SJSA1 (cell line): ENCODE results near the gene NOX5. TPM values are rescaled to one million over a fixed set of nuclear protein-coding genes. Genes with fewer than 3 reads are reported as not detected.
"Not testable (repeated sequence)": the region's sequence is repeated elsewhere in the genome, so short reads cannot be mapped to it uniquely, and the experiment has no call there.

Experiments used
- DNase-seq, 2 experiments: peaks; one replicate each; pipeline ENCODE4 v3.0.0-alpha.2; 2015 to 2020; ENCODE audit warnings: low spot score in 2 of 2, low read depth in 1 of 2
- H3K27ac ChIP-seq: fragments of 250-450 bp; sonication (Bioruptor Pico); 2 replicates; pipeline ENCODE4 v1.5.1; 2020; ENCODE audit warnings: mild to moderate bottlenecking, moderate library complexity
- H3K27me3 ChIP-seq: fragments of 250-450 bp; sonication (Bioruptor Pico); replicated peaks from 2 replicates; pipeline ENCODE4 v1.5.1; 2020; ENCODE audit warnings: mild to moderate bottlenecking, moderate library complexity
- H3K36me3 ChIP-seq: fragments of 250-450 bp; sonication (Bioruptor Pico); 2 replicates; pipeline ENCODE4 v1.5.1; 2020; ENCODE audit warnings: mild to moderate bottlenecking
- H3K4me1 ChIP-seq: fragments of 250-450 bp; sonication (Bioruptor Pico); replicated peaks from 2 replicates; pipeline ENCODE4 v1.6.1; 2021; ENCODE audit warnings: mild to moderate bottlenecking
- H3K4me3 ChIP-seq: fragments of 250-450 bp; sonication (Bioruptor Pico); 2 replicates; pipeline ENCODE4 v1.5.1; 2020; ENCODE audit warnings: mild to moderate bottlenecking
- H3K9me3 ChIP-seq: fragments of 250-450 bp; sonication (Bioruptor Pico); replicated peaks from 2 replicates; pipeline ENCODE4 v1.5.1; 2020; ENCODE audit warnings: mild to moderate bottlenecking
- total RNA-seq: library from RNA; depleted of rRNA; stranded (reverse); fragments of >200 nt; shearing (Covaris generic); gene quantifications from 2 replicates; pipeline ENCODE4 v1.2.3, GENCODE V29; 2014; rRNA removed

NOX5 gene, protein sequence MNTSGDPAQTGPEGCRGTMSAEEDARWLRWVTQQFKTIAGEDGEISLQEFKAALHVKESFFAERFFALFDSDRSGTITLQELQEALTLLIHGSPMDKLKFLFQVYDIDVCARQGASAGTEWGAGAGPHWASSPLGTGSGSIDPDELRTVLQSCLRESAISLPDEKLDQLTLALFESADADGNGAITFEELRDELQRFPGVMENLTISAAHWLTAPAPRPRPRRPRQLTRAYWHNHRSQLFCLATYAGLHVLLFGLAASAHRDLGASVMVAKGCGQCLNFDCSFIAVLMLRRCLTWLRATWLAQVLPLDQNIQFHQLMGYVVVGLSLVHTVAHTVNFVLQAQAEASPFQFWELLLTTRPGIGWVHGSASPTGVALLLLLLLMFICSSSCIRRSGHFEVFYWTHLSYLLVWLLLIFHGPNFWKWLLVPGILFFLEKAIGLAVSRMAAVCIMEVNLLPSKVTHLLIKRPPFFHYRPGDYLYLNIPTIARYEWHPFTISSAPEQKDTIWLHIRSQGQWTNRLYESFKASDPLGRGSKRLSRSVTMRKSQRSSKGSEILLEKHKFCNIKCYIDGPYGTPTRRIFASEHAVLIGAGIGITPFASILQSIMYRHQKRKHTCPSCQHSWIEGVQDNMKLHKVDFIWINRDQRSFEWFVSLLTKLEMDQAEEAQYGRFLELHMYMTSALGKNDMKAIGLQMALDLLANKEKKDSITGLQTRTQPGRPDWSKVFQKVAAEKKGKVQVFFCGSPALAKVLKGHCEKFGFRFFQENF
- not detected in 2 replicates for total RNA-seq

DNA sequence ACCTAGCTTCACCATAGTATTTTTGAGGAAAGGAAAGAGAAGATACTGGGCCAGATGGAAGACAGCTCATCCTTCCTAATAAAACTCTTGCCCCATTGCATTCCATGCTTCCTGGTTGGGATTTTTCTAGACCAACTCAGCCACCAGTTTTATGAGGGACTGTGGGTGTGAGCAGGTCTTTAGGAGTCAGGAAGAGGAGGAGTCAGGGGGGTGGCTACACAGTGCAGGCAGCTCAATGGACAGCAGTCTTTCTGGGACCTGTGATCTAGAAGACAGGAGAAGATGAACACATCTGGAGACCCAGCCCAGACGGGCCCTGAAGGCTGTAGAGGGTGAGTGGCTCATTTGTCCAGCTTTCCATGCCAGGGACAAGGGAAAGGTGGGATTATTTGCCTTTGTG, at the start of gene NOX5:
Gene NOX5 (plus strand): TSS at position 242 of the 400 bp plus-strand sequence. CDS start 41 bp downstream, at position 283.
- H3K27me3 ChIP-seq: 0 out of 2 replicates have a peak, but pooled peaks cover 4% of the 10 kb centered on the region
- no peak for DNase-seq
- H3K36me3 ChIP-seq: no peaks in the 10 kb centered on the region
- no peaks in the 10 kb centered on the region for H3K4me1 ChIP-seq
- no peak within 1 kb of the TSS for H3K27ac ChIP-seq
- H3K4me3 ChIP-seq: no peak within 1 kb of the TSS
- no peaks in the 10 kb centered on the region for H3K9me3 ChIP-seq

DNA sequence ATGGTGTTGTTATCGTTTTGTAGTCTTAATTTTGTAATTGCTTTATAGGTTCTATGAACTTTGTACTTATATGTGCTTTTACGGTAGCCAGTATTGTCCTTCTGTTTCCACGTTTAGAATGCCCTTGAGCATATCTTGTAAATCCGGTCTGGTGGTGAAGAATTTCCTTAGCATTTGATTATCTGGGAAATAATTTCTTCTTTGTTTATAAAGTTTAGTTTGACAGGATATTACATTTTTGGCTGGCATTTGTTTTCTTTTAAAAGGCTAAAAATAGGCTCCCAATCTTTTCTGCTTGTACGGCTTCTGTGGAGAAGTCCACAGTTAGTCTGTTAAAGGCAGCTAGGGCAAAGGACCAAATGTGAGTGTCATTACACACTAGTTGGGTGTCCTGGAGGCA, 47.5 kb upstream of the NOX5 start:
- Histone ChIP-seq H3K27ac (no peak overlapping the region), H3K27me3 (no peaks in the 10 kb centered on the region; the same call in 1 of the 2 replicates), H3K4me1 (no peaks in the 10 kb centered on the region), H3K36me3 (no peaks in the 10 kb centered on the region), H3K4me3 (no peak overlapping the region), H3K9me3 (no peaks in the 10 kb centered on the region)
- DNase-seq: no peak

DNA sequence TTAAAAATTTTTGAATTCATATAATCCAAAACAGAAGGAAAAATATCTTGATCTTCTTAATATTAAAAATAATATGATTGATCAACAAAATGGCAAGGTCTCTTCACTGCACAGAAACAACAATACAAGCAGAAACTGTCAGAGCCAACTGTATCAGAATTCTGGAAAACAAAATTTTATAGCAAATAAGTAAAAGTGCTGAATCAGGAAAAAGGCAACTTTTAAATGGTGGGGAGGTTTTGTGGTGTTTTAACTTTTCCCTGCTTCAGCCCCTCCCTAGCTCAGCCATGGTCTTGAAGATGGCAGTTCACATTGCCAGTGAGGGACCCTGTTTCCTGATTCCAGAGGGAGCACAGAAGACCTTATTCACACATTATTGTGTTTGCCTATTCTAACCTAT, 46.5 kb upstream of the NOX5 start:
- Histone ChIP-seq H3K4me1 (no peaks in the 10 kb centered on the region), H3K9me3 (no peaks in the 10 kb centered on the region), H3K27ac (no peak overlapping the region), H3K4me3 (no peak overlapping the region), H3K36me3 (no peaks in the 10 kb centered on the region), H3K27me3 (no peaks in the 10 kb centered on the region; the same call in 1 of the 2 replicates)
- DNase-seq: no peak

GRCh38 chr15:68969298-68969697, 45.2 kb upstream of the NOX5 start:
- no peak for DNase-seq
- Histone ChIP-seq H3K4me3 (no peak overlapping the region), H3K27ac (no peak overlapping the region), H3K36me3 (no peaks in the 10 kb centered on the region), H3K9me3 (no peaks in the 10 kb centered on the region), H3K4me1 (no peaks in the 10 kb centered on the region), H3K27me3 (no peaks in the 10 kb centered on the region; the same call in 1 of the 2 replicates)

DNA sequence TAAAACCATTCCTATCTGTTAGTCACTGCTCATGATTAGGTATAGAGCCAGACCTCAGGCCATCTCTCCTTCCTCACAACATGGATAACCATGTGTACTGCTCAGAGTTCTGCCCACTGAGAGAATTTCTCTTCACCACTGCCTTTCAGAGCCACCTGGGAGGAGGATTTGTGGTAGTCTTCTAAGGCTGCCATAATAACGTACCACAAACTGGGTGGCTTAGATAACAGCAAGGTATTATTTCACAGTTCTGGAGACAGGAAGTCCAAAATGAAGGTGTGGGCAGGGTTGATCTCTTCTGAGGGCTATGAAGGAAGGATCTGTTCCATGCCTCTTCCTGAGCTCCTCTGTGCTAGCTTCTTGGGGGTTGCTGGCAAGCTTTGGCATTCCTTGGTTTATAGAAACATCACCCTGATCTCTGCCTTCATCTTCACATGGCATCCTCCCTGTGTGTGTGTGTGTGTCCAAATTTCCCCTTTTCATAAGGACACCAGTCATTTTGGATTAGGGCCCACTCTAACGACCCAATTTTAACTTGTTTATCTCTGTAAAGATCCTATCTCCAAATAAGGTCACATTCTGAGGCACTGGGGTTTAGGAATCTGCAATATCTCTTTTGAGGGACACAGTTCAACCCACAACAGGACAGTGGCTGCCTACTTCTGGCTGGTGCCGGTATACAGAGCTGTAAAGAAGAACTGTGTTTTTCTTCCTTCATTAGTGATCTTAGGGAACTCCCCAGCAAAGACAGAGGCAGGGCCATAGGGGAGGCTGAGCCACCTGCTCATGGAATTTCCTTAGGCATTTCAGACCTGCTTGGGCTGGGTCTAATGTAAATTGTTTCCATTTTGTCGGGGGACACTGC, 42.1 kb upstream of the NOX5 start:
- no peaks in the 10 kb centered on the region for H3K4me1 ChIP-seq
- H3K4me3 ChIP-seq: no peak overlapping the region
- H3K27ac ChIP-seq: no peak overlapping the region
- no peak for DNase-seq
- no peaks in the 10 kb centered on the region for H3K36me3 ChIP-seq
- 0 out of 2 replicates have a peak, but pooled peaks cover 7% of the 10 kb centered on the region for H3K9me3 ChIP-seq
- H3K27me3 ChIP-seq: no peaks in the 10 kb centered on the region; the same call in 1 of the 2 replicates

GRCh38 chr15:68975651-68976160, 38.8 kb upstream of the NOX5 start:
- not testable (repeated sequence) for H3K36me3 ChIP-seq, DNase-seq, H3K4me1 ChIP-seq, H3K4me3 ChIP-seq, H3K9me3 ChIP-seq, H3K27ac ChIP-seq, H3K27me3 ChIP-seq

- H3K36me3 ChIP-seq, H3K4me1 ChIP-seq, H3K27me3 ChIP-seq, H3K9me3 ChIP-seq, DNase-seq, H3K4me3 ChIP-seq, H3K27ac ChIP-seq: not testable (repeated sequence)
Observed at GRCh38 chr15:68977426-68977825, 37.1 kb upstream of the NOX5 start.

- no peak for DNase-seq
- no peaks in the 10 kb centered on the region for H3K36me3 ChIP-seq
- H3K9me3 ChIP-seq: 0 out of 2 replicates have a peak, but pooled peaks cover 7% of the 10 kb centered on the region
- no peaks in the 10 kb centered on the region for H3K27me3 ChIP-seq
- H3K4me3 ChIP-seq: no peak overlapping the region
- H3K27ac ChIP-seq: no peak overlapping the region
- H3K4me1 ChIP-seq: no peaks in the 10 kb centered on the region
Observed at GRCh38 chr15:68979006-68979405, 35.5 kb upstream of the NOX5 start.

GRCh38 chr15:68979816-68980215, 34.7 kb upstream of the NOX5 start:
- H3K4me3 ChIP-seq: no peak overlapping the region

GRCh38 chr15:68980786-68981185, 33.7 kb upstream of the NOX5 start:
- Histone ChIP-seq H3K36me3 (no peaks in the 10 kb centered on the region), H3K27ac (no peak overlapping the region), H3K4me1 (no peaks in the 10 kb centered on the region), H3K27me3 (no peaks in the 10 kb centered on the region), H3K4me3 (no peak overlapping the region), H3K9me3 (0 out of 2 replicates have a peak, but pooled peaks cover 5% of the 10 kb centered on the region)
- no peak for DNase-seq

More at GRCh38 chr15:68979816-68980215, 34.7 kb upstream of the NOX5 start:
- H3K9me3 ChIP-seq: 0 out of 2 replicates have a peak, but pooled peaks cover 7% of the 10 kb centered on the region
- H3K4me1 ChIP-seq: no peaks in the 10 kb centered on the region
- H3K36me3 ChIP-seq: no peaks in the 10 kb centered on the region
- H3K27ac ChIP-seq: no peak overlapping the region
- no peak for DNase-seq
- no peaks in the 10 kb centered on the region for H3K27me3 ChIP-seq

DNA sequence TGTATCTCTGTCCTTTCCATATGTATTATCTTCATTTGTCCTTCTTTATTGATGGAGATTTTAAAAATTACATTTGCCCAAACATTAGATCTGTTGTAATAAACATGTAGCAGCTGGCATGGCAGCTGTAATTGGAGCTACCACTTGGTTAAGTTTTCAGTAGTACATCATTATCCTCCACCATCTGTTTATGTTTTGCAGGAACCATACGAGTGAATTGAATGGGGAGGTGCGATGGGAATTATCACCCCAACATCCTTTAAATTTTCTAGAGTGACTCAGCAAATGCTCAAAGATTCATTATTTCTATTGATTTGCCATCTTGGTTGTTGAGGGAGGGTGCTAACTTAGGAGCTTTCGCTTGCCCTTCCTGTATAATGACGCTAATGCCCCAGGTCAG, 32.6 kb upstream of the NOX5 start:
- DNase-seq: no peak
- Histone ChIP-seq H3K36me3 (no peaks in the 10 kb centered on the region), H3K4me1 (no peaks in the 10 kb centered on the region), H3K27ac (no peak overlapping the region), H3K4me3 (no peak overlapping the region), H3K27me3 (0 out of 2 replicates have a peak, but pooled peaks cover 3% of the 10 kb centered on the region), H3K9me3 (0 out of 2 replicates have a peak, but pooled peaks cover under 1% of the 10 kb centered on the region)

- 0 out of 2 replicates have a peak, but pooled peaks cover 4% of the 10 kb centered on the region for H3K27me3 ChIP-seq
- H3K36me3 ChIP-seq: no peaks in the 10 kb centered on the region
- no peak for DNase-seq
- H3K4me3 ChIP-seq: no peak overlapping the region
- H3K27ac ChIP-seq: no peak overlapping the region
- no peaks in the 10 kb centered on the region for H3K4me1 ChIP-seq
- H3K9me3 ChIP-seq: no peaks in the 10 kb centered on the region
Observed at GRCh38 chr15:68982976-68983563, 31.4 kb upstream of the NOX5 start.
